C4-2B (cell line): ENCODE data around the gene LGALS9.
"Not testable (repeated sequence)": the region's sequence is repeated elsewhere in the genome, so short reads cannot be mapped to it uniquely, and the experiment has no call there.

ENCODE experiments used
- H3K27ac ChIP-seq: fragments of 450-650 bp; 2 replicates; pipeline ENCODE4 v1.5.1; 2017
- CTCF ChIP-seq: fragments of 450-650 bp; conservative IDR thresholded peaks from 2 replicates; pipeline ENCODE4 v1.5.1; 2017; ENCODE audit warnings: mild to moderate bottlenecking
- ZFX ChIP-seq: fragments of 450-650 bp; IDR thresholded peaks from 2 replicates; pipeline ENCODE4 v1.6.1; 2017

The LGALS9 gene

GRCh38 chr17:27631411-27631760 is 398 bp downstream of the LGALS9 start:
- H3K27ac ChIP-seq, result no peak overlapping the region
- TF ChIP-seq ZFX, result no peak
- TF ChIP-seq CTCF, result no peak

- no peak overlapping the region for H3K27ac ChIP-seq
- TF ChIP-seq CTCF, result no peak
- no peak for TF ChIP-seq ZFX
Measured at GRCh38 chr17:27631897-27632725, 1.1 kb downstream of the LGALS9 start.

DNA sequence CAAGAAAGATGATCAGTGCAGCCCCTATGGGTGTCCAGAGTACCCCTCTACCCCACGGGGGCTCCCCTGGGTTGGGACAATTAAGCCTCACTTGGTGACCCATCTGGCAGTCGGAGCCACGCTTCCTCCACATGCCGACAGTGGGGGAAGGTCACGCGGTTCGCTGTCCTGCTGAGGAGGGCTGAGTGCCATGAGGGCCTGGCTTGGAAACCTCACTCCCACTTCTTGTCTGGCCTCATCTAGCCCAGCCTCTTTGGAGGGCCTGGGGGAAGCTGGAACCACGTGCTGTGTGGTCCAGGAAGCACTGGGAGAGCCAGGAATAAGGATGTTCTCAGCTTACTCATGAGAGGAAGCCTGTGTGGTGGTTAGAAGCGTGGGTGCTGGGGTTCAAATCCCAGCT is 1.8 kb downstream of the LGALS9 start:
- not testable (repeated sequence) for H3K27ac ChIP-seq

GRCh38 chr17:27633312-27634025 is 2.5 kb downstream of the LGALS9 start:
- H3K27ac ChIP-seq, result no peak overlapping the region

GRCh38 chr17:27634026-27634335 is 3.0 kb downstream of the LGALS9 start:
- TF ChIP-seq CTCF (no peak), ZFX (no peak)
- no peak overlapping the region for H3K27ac ChIP-seq

More at GRCh38 chr17:27633312-27634025, 2.5 kb downstream of the LGALS9 start:
- TF ChIP-seq ZFX (no peak), CTCF (no peak)

DNA sequence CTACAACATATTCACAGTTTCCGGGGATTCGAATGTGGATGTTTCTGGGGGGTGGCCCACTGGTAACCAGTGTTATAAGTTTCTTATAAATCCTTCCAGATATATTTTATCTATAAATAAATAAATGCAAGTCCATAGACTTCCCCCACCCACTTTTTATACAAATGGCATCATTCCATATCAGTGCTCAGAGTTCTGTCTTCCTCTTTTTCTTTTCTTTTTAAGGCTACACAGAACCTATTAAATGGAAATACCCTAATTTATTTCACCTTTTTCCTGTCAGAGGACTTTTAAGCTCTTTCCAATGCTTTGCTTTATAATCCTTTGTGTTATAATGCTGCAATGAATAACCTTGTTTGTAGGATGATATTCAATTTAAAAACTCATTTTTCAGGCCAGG is 3.8 kb downstream of the LGALS9 start:
- TF ChIP-seq ZFX (no peak), CTCF (no peak)
- H3K27ac ChIP-seq, result no peak overlapping the region

DNA sequence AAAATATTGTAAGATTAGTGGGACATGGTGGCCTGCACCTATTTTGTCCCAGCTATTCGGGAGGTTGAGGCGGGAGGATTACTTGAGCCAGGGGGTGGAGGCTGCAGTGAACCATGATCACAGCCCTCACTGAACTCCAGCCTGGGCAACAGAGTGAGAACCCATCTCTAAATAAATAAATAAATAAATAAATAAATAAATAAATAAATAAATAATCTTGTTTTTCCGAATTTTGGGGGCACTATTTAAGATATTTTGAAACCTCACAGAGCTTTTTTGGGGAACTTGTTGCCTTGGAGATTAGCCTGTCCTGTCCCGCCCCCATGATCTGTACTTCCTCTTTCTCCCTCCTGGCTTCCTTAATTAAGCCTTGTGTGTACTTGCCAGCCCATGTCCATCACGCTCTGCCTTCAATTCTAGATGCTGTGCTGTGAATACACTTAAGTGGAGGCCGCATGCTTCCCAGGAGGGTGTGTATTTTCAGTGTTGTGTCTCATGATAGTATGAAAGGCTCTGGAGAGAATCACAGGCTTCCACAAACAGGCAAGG is 4.4 kb downstream of the LGALS9 start:
- no peak overlapping the region for H3K27ac ChIP-seq
- TF ChIP-seq CTCF (no peak), ZFX (no peak)

DNA sequence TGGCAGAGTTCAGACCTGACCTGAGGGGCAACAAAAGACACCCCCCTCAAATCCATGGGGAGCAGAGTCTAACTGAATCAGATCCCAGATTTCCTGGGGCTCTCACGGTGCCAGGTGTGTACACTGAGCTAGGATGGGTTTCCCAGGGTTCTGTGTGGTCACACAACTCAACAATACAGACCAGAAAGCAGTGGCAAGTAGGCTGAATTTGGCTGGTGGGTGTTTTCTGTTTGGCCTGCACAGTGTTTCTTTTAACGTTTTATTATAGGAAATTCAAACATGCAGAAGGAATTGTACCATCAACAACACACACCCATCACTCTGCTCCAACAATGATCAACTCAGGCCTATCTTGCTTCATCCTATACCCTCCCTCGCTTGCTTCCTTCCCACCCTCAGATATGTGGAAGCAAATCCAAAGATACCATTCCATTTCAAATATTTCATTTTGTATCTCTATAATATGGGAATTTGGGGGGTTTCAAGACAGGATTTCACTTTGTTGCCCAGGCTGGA is 5.1 kb downstream of the LGALS9 start:
- H3K27ac ChIP-seq, result not testable (repeated sequence)

DNA sequence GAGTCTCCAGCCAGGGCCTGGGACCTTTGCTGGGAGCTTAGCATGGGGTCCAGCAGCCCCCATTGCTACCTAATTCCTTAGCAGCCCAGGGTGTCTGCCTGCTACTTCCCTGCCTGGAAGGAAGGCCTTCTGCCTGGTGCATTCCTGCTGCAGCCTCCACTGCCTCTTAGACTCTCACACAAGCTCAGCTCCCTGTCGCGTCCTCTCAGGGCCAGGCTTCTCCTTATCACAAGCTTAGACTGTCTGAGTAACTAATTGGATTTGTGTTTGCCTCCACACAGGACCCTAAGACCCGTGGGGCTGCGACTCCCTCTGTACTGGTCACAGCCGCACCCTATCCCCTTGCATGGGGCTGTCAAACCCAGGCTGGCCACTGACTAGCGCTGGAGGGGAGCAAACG is 6.8 kb downstream of the LGALS9 start:
- H3K27ac ChIP-seq, result not testable (repeated sequence)

DNA sequence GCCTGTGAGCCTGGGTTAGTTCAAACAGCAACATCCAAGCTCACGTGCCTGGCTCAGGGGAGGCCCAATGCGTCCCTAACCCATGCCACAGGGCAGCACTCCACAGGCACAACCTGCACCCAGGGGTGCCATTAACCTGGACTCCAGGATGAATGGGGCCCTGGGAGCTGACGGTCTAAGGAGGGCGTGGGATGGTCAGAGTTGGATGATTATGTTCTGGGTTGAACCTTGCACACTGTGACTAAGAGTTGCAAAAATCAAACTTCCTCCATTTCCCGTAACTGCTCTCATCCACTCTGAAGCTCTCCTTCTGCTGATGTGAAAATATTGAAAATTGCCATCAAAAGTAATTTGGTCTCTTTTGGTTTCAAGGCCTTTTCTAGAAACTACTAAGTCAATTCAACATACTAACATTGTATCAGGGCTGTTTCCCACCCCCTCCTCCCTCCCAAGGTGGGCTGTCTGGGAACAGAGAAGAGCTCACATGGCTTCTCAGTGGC is 7.5 kb downstream of the LGALS9 start:
- not testable (repeated sequence) for H3K27ac ChIP-seq
